K562 (cell line): ENCODE results near the gene RNF19B. TPM values are rescaled to one million over a fixed set of nuclear protein-coding genes. Genes with fewer than 3 reads are reported as not detected.

Experiments used
- BCL6 ChIP-seq: fragments of 250-450 bp; sonication (Bioruptor Pico); IDR thresholded peaks from 2 replicates; pipeline ENCODE4 v1.4.0; 2020
- EGR1 ChIP-seq: fragments of 450-650 bp; conservative IDR thresholded peaks from 2 replicates; pipeline ENCODE4 v1.6.1; 2017; ENCODE audit warnings: mild to moderate bottlenecking
- HDAC8 ChIP-seq: fragments of 450-650 bp; IDR thresholded peaks from 2 replicates; pipeline ENCODE4 v1.6.1; 2016; ENCODE audit warnings: mild to moderate bottlenecking, missing genetic modification characterization, moderate library complexity, missing compliant biosample characterization
- HNRNPLL ChIP-seq: fragments of 200-400 bp; formaldehyde crosslinking; IDR thresholded peaks from 2 replicates; pipeline ENCODE4 v1.6.1; 2017; ENCODE audit warnings: low read length, low read depth, mild to moderate bottlenecking; ENCODE audit not compliant: poor library complexity, severe bottlenecking
- JUND ChIP-seq, 2 experiments: IDR thresholded peaks; 2 replicates in 1 of 2; 3 replicates in 1 of 2; pipeline ENCODE4 v1.6.1; 2011; ENCODE audit warnings: borderline replicate concordance in 2 of 2, low read depth in 2 of 2, low read length in 2 of 2, improper control_type of control experiment in 1 of 2, missing biosample characterization in 1 of 2, missing genetic modification characterization in 1 of 2, missing genetic modification reagents in 1 of 2
- MEIS2 ChIP-seq: fragments of 450-650 bp; IDR thresholded peaks from 2 replicates; pipeline ENCODE4 v1.6.1; 2014; ENCODE audit warnings: mild to moderate bottlenecking; ENCODE audit not compliant: partially characterized antibody
- OTX1 ChIP-seq: fragments of 450-650 bp; formaldehyde crosslinking; IDR thresholded peaks from 2 replicates; pipeline ENCODE4 v1.4.0; 2022; ENCODE audit warnings: mild to moderate bottlenecking
- SMAD3 ChIP-seq: fragments of 450-650 bp; formaldehyde crosslinking; conservative IDR thresholded peaks from 2 replicates; pipeline ENCODE4 v1.4.0; 2020; ENCODE audit warnings: mild to moderate bottlenecking
- SMAD4 ChIP-seq: fragments of 250-450 bp; sonication (Bioruptor Pico); conservative IDR thresholded peaks from 2 replicates; pipeline ENCODE4 v1.8.0; 2021; ENCODE audit warnings: inconsistent platforms, mild to moderate bottlenecking, moderate library complexity
- SMARCA4 ChIP-seq: fragments of 450-650 bp; IDR thresholded peaks from 2 replicates; pipeline ENCODE4 v1.6.1; 2016
- SOX6 ChIP-seq: fragments of 450-650 bp; IDR thresholded peaks from 2 replicates; pipeline ENCODE4 v1.6.1; 2014; ENCODE audit warnings: mild to moderate bottlenecking
- TCFL5 ChIP-seq: fragments of 250-450 bp; sonication (Bioruptor Pico); conservative IDR thresholded peaks from 2 replicates; pipeline ENCODE4 v1.6.1; 2021; ENCODE audit warnings: mild to moderate bottlenecking, moderate library complexity, matching md5 sums
- TEAD1 ChIP-seq, 2 experiments: fragments of 450-650 bp in 1 of 2; sonication (generic) in 1 of 2; formaldehyde crosslinking; IDR thresholded peaks; 2 replicates each; pipeline versions ENCODE4 v1.4.0 to v1.8.0; 2020 to 2022; ENCODE audit warnings: mild to moderate bottlenecking in 2 of 2, missing genetic modification reagents in 1 of 2
- TOE1 ChIP-seq, 2 experiments: fragments of 450-650 bp in 1 of 2; sonication (generic) in 1 of 2; formaldehyde crosslinking in 1 of 2; IDR thresholded peaks; 2 replicates each; pipeline versions ENCODE4 v1.7.1 to v1.8.0; 2016 to 2022; ENCODE audit warnings: borderline replicate concordance in 2 of 2, mild to moderate bottlenecking in 2 of 2, antibody characterized with exemption in 1 of 2, inconsistent platforms in 1 of 2, low read depth in 1 of 2, missing genetic modification reagents in 1 of 2, moderate library complexity in 1 of 2
- ZNF785 ChIP-seq: fragments of 250-450 bp; sonication (Bioruptor Pico); IDR thresholded peaks from 2 replicates; pipeline ENCODE4 v1.4.0; 2020; ENCODE audit warnings: mild to moderate bottlenecking
- polyA plus RNA-seq, 8 experiments: library from polyadenylated mRNA; depleted of rRNA in 4 of 8; stranded (reverse) in 5 of 8; unstranded in 3 of 8; fragments of >200 nt; fragmentation: Nextera tagmentation in 2 of 8; fragmentation: Illumina TruSeq in 1 of 8; extraction: Ambion mirVana in 2 of 8; extraction: Trizol in 1 of 8; gene quantifications; 2 replicates each; pipeline versions ENCODE4 v1.2.1 to v1.2.3, GENCODE V29; 2011 to 2014; ENCODE audit warnings: inconsistent platforms in 1 of 8, missing spikeins in 1 of 8
- total RNA-seq, 7 experiments: library from RNA; depleted of rRNA in 6 of 7; stranded (reverse); fragments of >200 nt in 6 of 7; fragmentation: Illumina TruSeq in 2 of 7; extraction: Trizol in 2 of 7; gene quantifications; 2 replicates each; pipeline versions ENCODE4 v1.2.1 to v1.2.3, GENCODE V29; 2011 to 2021; ENCODE audit warnings: low replicate concordance in 1 of 7
- TF ChIP-seq, protein P1 (sequence below): fragments of 200-800 bp; sonication (Bioruptor generic); IDR thresholded peaks from 2 replicates; pipeline ENCODE4 v1.6.1; 2017; ENCODE audit warnings: missing genetic modification characterization, missing compliant biosample characterization
- TF ChIP-seq, protein P2 (sequence below): fragments of 250-450 bp; sonication (Bioruptor Pico); IDR thresholded peaks from 2 replicates; pipeline ENCODE4 v1.4.0; 2020; ENCODE audit warnings: borderline replicate concordance
- TF ChIP-seq, protein P3 (sequence below), 2 experiments: fragments of 450-650 bp; conservative IDR thresholded peaks; 2 replicates each; pipeline ENCODE4 v1.6.1; 2017; ENCODE audit warnings: mild to moderate bottlenecking in 2 of 2, moderate library complexity in 2 of 2
- TF ChIP-seq, protein P4 (sequence below): sonication (generic); IDR thresholded peaks from 2 replicates; pipeline ENCODE4 v1.6.1; 2016

Gene RNF19B
- total and polyA plus RNA-seq, 9 of the 15 experiments (the other 6 are each of a cell fraction or from before 2014, with no cell fraction given): 2.6 to 14.9 (median 10.1) TPM

DNA sequence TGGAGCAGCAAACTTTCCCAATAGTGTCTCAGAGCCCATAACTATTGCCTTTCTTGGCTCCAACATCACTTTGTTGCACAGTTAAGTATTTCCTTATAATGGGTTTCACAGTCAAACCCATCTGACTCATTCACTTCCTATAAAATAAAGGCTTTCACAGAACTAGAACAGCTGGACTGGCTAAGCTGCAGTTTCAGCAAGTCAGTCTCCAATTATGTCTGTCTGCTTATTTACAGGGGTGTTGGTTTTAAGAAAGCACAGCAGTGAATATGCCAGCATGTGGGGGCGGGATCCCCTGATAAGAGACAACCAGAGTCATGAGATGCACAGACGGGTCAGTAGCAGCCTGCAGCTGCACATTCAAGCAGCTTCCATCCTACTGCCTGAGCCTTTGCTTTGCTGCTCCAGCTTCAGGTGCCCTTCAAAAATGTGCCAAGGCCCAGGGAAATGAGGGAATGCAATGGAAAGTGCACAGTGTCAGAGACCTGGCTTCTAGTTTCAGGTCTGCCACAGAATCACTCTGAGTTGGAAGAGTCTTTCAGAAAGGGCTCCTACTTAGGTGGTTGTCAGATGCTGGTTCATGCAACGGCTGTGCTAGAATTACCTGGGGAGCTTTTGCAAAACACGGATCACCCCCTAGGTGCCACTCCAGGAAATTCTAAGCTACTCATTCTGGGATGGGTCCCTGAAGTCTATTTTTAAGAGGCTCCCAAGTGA lies 24.8 kb downstream of the RNF19B start (continued):
- TF ChIP-seq, protein P1, sequence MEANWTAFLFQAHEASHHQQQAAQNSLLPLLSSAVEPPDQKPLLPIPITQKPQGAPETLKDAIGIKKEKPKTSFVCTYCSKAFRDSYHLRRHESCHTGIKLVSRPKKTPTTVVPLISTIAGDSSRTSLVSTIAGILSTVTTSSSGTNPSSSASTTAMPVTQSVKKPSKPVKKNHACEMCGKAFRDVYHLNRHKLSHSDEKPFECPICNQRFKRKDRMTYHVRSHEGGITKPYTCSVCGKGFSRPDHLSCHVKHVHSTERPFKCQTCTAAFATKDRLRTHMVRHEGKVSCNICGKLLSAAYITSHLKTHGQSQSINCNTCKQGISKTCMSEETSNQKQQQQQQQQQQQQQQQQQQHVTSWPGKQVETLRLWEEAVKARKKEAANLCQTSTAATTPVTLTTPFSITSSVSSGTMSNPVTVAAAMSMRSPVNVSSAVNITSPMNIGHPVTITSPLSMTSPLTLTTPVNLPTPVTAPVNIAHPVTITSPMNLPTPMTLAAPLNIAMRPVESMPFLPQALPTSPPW (CRISPR knock-in tag): peak; percentile 53
- TF ChIP-seq TCFL5 (CRISPR knock-in tag) (no peak), EGR1 (peak; percentile 97), SMARCA4 (peak; percentile 63; the same call in 1 of the 2 replicates), TEAD1 (CRISPR knock-in tag; IDR thresholded peaks at IDR 0.05) (peak in 1 of 2 experiments; percentile 79; a peak in 1 of 4 replicates), SMAD3 (CRISPR knock-in tag) (peak; percentile 63; the same call in 1 of the 2 replicates), TOE1 (IDR thresholded peaks at IDR 0.05; ENCODE audit: borderline replicate concordance) (peak; percentile 49; the same call in 1 of the 2 replicates), TOE1 (CRISPR knock-in tag; IDR thresholded peaks at IDR 0.05; ENCODE audit: borderline replicate concordance, low read depth) (no peak), MEIS2 (peak; percentile 73), OTX1 (0 out of 2 replicates have a peak, but pooled peaks have one; percentile 26), BCL6 (CRISPR knock-in tag) (0 out of 2 replicates have a peak, but pooled peaks have one; percentile 16), ZNF785 (CRISPR knock-in tag) (0 out of 2 replicates have a peak, but pooled peaks have one; percentile 28), SMAD4 (CRISPR knock-in tag) (peak; percentile 89), HNRNPLL (no peak), SOX6 (peak; percentile 45; the same call in 1 of the 2 replicates), JUND (IDR thresholded peaks at IDR 0.05; ENCODE audit: borderline replicate concordance, low read depth, low read length) (peak; percentile 61; the same call in 1 of the 2 replicates), JUND (tag; IDR thresholded peaks at IDR 0.05; ENCODE audit: borderline replicate concordance, low read depth, low read length) (peak; percentile 46; the same call in 2 of the 3 replicates), HDAC8 (no peak)
- TF ChIP-seq, protein P2, sequence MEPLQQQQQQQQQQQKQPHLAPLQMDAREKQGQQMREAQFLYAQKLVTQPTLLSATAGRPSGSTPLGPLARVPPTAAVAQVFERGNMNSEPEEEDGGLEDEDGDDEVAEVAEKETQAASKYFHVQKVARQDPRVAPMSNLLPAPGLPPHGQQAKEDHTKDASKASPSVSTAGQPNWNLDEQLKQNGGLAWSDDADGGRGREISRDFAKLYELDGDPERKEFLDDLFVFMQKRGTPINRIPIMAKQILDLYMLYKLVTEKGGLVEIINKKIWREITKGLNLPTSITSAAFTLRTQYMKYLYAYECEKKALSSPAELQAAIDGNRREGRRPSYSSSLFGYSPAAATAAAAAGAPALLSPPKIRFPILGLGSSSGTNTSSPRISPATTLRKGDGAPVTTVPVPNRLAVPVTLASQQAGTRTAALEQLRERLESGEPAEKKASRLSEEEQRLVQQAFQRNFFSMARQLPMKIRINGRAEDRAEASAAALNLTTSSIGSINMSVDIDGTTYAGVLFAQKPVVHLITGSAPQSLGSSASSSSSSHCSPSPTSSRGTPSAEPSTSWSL (CRISPR knock-in tag): no peak
- TF ChIP-seq, protein P3, sequence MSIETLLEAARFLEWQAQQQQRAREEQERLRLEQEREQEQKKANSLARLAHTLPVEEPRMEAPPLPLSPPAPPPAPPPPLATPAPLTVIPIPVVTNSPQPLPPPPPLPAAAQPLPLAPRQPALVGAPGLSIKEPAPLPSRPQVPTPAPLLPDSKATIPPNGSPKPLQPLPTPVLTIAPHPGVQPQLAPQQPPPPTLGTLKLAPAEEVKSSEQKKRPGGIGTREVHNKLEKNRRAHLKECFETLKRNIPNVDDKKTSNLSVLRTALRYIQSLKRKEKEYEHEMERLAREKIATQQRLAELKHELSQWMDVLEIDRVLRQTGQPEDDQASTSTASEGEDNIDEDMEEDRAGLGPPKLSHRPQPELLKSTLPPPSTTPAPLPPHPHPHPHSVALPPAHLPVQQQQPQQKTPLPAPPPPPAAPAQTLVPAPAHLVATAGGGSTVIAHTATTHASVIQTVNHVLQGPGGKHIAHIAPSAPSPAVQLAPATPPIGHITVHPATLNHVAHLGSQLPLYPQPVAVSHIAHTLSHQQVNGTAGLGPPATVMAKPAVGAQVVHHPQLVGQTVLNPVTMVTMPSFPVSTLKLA (conservative IDR thresholded peaks at IDR 0.05): 0 out of 4 replicates have a peak, but pooled peaks of 1 of the 2 experiments have one; percentile 44
- TF ChIP-seq, protein P4, sequence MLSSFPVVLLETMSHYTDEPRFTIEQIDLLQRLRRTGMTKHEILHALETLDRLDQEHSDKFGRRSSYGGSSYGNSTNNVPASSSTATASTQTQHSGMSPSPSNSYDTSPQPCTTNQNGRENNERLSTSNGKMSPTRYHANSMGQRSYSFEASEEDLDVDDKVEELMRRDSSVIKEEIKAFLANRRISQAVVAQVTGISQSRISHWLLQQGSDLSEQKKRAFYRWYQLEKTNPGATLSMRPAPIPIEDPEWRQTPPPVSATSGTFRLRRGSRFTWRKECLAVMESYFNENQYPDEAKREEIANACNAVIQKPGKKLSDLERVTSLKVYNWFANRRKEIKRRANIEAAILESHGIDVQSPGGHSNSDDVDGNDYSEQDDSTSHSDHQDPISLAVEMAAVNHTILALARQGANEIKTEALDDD: peak; percentile 74
